H1 (cell line): ENCODE results near the gene AHSP. TPM values are rescaled to one million over a fixed set of nuclear protein-coding genes. Genes with fewer than 3 reads are reported as not detected.

Experiments
- CTCF ChIA-PET: fragments of 300-600 bp; sonication (Branson Sonifier 250); formaldehyde crosslinking; loops from one replicate; lab custom pipeline; 2021; ENCODE audit not compliant: partially characterized antibody; lab: Charles Lee
- POLR2A ChIA-PET: fragments of 300-600 bp; sonication (Branson Sonifier 250); formaldehyde crosslinking; loops from one replicate; lab custom pipeline; 2021; ENCODE audit warnings: inconsistent platforms; ENCODE audit not compliant: partially characterized antibody; lab: Charles Lee
- DNase-seq, 2 experiments: peaks; one replicate each; pipeline versions ENCODE4 v3.0.0 to v3.0.0-alpha.2; 2010 to 2022; ENCODE audit warnings: low spot score in 2 of 2, low read depth in 1 of 2, mixed read lengths in 1 of 2
- FAIRE-seq: peaks from 2 replicates; lab custom pipeline; 2011; peaks lifted over from hg19 to GRCh38; lab: Jason Lieb, UNC
- H2AFZ ChIP-seq: 2 replicates; pipeline ENCODE4 v1.8.1; 2012; ENCODE audit warnings: low read length, inconsistent platforms
- H2AK5ac ChIP-seq: 2 replicates; pipeline ENCODE4 v1.6.1; 2013; ENCODE audit warnings: low read depth, low read length
- H2BK120ac ChIP-seq: replicated peaks from 2 replicates; pipeline ENCODE3; 2013; ENCODE audit warnings: low read depth, low read length, inconsistent platforms
- H2BK12ac ChIP-seq: 2 replicates; pipeline ENCODE4 v1.6.1; 2013; ENCODE audit warnings: low read depth, low read length
- H2BK15ac ChIP-seq: 2 replicates; pipeline ENCODE4 v1.6.1; 2013; ENCODE audit warnings: low read length
- H2BK20ac ChIP-seq: 2 replicates; pipeline ENCODE4 v1.6.1; 2013; ENCODE audit warnings: low read length
- H2BK5ac ChIP-seq: 2 replicates; pipeline ENCODE4 v1.6.1; 2013; ENCODE audit warnings: low read depth, low read length
- H3K14ac ChIP-seq: 2 replicates; pipeline ENCODE4 v1.6.1; 2013; ENCODE audit warnings: inconsistent platforms; ENCODE audit not compliant: insufficient read length
- H3K18ac ChIP-seq: 2 replicates; pipeline ENCODE4 v1.6.1; 2013; ENCODE audit warnings: low read length; ENCODE audit errors: extremely low read depth
- H3K23ac ChIP-seq: 2 replicates; pipeline ENCODE4 v1.6.1; 2013; ENCODE audit warnings: inconsistent platforms; ENCODE audit not compliant: insufficient read length
- H3K23me2 ChIP-seq: 2 replicates; pipeline ENCODE4 v1.6.1; 2013; ENCODE audit warnings: low read depth, low read length
- H3K27ac ChIP-seq: 2 replicates; pipeline ENCODE4 v1.6.1; 2011; ENCODE audit warnings: low read depth, low read length, inconsistent platforms
- H3K27me3 ChIP-seq, 4 experiments: replicated peaks in 1 of 4; 1 replicate in 1 of 4; 2 replicates in 3 of 4; pipeline versions ENCODE4 v1.6.1 to v1.8.1; 2011 to 2013; ENCODE audit warnings: low read length in 3 of 4, mild to moderate bottlenecking in 3 of 4, inconsistent platforms in 2 of 4, mixed read lengths in 2 of 4, moderate library complexity in 1 of 4; ENCODE audit not compliant: control insufficient read depth in 3 of 4, insufficient read depth in 3 of 4; ENCODE audit errors: extremely low read depth in 1 of 4
- H3K36me3 ChIP-seq, 4 experiments: 2 replicates each; pipeline versions ENCODE4 v1.6.1 to v1.8.1; 2011 to 2013; ENCODE audit warnings: mild to moderate bottlenecking in 4 of 4, low read length in 3 of 4, moderate library complexity in 2 of 4, control low read depth in 1 of 4, inconsistent platforms in 1 of 4; ENCODE audit not compliant: insufficient read depth in 4 of 4, control insufficient read depth in 2 of 4
- H3K4ac ChIP-seq: replicated peaks from 2 replicates; pipeline ENCODE3; 2013; ENCODE audit warnings: low read length, low read depth, mixed read lengths, inconsistent platforms; ENCODE audit not compliant: insufficient read length
- H3K4me1 ChIP-seq, 4 experiments: replicated peaks in 1 of 4; 1 replicate in 1 of 4; 2 replicates in 3 of 4; pipeline versions ENCODE4 v1.6.1 to v1.8.1; 2011 to 2013; ENCODE audit warnings: low read length in 3 of 4, inconsistent platforms in 2 of 4, mixed read lengths in 1 of 4; ENCODE audit not compliant: insufficient read depth in 4 of 4, control insufficient read depth in 3 of 4
- H3K4me2 ChIP-seq, 2 experiments: 2 replicates each; pipeline versions ENCODE4 v1.6.1 to v1.8.1; 2011 to 2013; ENCODE audit warnings: low read depth in 2 of 2, low read length in 2 of 2, control low read depth in 1 of 2, inconsistent platforms in 1 of 2, mild to moderate bottlenecking in 1 of 2; ENCODE audit not compliant: insufficient read depth in 1 of 2
- H3K4me3 ChIP-seq, 4 experiments: fragments of 200-600, 300-600 bp in 1 of 4; sonication (generic), shearing (Covaris generic), sonication (Bioruptor Twin) in 1 of 4; 2 replicates each; pipeline versions ENCODE4 v1.5.1 to v1.8.1; 2011 to 2016; ENCODE audit warnings: low read length in 4 of 4, low read depth in 3 of 4, control low read depth in 2 of 4, inconsistent platforms in 2 of 4, mild to moderate bottlenecking in 2 of 4, mixed read lengths in 1 of 4, moderate library complexity in 1 of 4; ENCODE audit not compliant: insufficient read depth in 2 of 4; ENCODE audit errors: extremely low read depth in 1 of 4
- H3K56ac ChIP-seq: replicated peaks from 2 replicates; pipeline ENCODE3; 2013; ENCODE audit warnings: low read depth, mild to moderate bottlenecking, mixed read lengths, low read length, inconsistent platforms; ENCODE audit not compliant: insufficient read length
- H3K79me1 ChIP-seq: 2 replicates; pipeline ENCODE4 v1.6.1; 2013; ENCODE audit warnings: low read depth, low read length, control low read depth
- H3K79me2 ChIP-seq, 2 experiments: 2 replicates each; pipeline versions ENCODE4 v1.6.1 to v1.8.1; 2012 to 2013; ENCODE audit warnings: low read length in 2 of 2, mild to moderate bottlenecking in 2 of 2, inconsistent platforms in 1 of 2; ENCODE audit not compliant: insufficient read depth in 2 of 2, control insufficient read depth in 1 of 2
- H3K9ac ChIP-seq, 4 experiments: replicated peaks in 1 of 4; 1 replicate in 1 of 4; 2 replicates in 3 of 4; pipeline versions ENCODE4 v1.6.1 to v1.8.1; 2011 to 2013; ENCODE audit warnings: low read depth in 3 of 4, low read length in 3 of 4, control low read depth in 2 of 4, mild to moderate bottlenecking in 2 of 4, moderate library complexity in 2 of 4, inconsistent platforms in 1 of 4; ENCODE audit errors: extremely low read depth in 1 of 4
- H3K9me3 ChIP-seq, 2 experiments: 2 replicates each; pipeline versions ENCODE4 v1.6.1 to v1.8.1; 2012 to 2013; ENCODE audit warnings: mild to moderate bottlenecking in 2 of 2, moderate library complexity in 2 of 2, control low read depth in 1 of 2, inconsistent platforms in 1 of 2, low read depth in 1 of 2, low read length in 1 of 2, mixed read lengths in 1 of 2; ENCODE audit not compliant: insufficient read depth in 2 of 2
- H4K20me1 ChIP-seq, 2 experiments: replicated peaks in 1 of 2; 2 replicates each; pipeline versions ENCODE3 to v1.8.1; 2011 to 2013; ENCODE audit warnings: inconsistent platforms in 2 of 2, low read length in 2 of 2, mild to moderate bottlenecking in 1 of 2; ENCODE audit not compliant: insufficient read depth in 2 of 2, control insufficient read depth in 1 of 2
- H4K5ac ChIP-seq: 2 replicates; pipeline ENCODE4 v1.6.1; 2013; ENCODE audit warnings: low read length, low read depth, mixed read lengths, inconsistent platforms; ENCODE audit not compliant: insufficient read length
- H4K8ac ChIP-seq: 2 replicates; pipeline ENCODE4 v1.8.0; 2013; ENCODE audit warnings: mild to moderate bottlenecking, moderate library complexity, low read length, inconsistent platforms; ENCODE audit not compliant: insufficient read depth; ENCODE audit errors: extremely low read depth
- H4K91ac ChIP-seq: replicated peaks from 2 replicates; pipeline ENCODE3; 2013; ENCODE audit warnings: low read length, mixed read lengths, inconsistent platforms; ENCODE audit not compliant: insufficient read length
- BACH1 ChIP-seq: IDR thresholded peaks from 2 replicates; pipeline ENCODE4 v1.6.1; 2012; ENCODE audit warnings: low read length, improper control_type of control experiment
- BRCA1 ChIP-seq: IDR thresholded peaks from 2 replicates; pipeline ENCODE4 v1.6.1; 2012; ENCODE audit warnings: low read depth, low read length, improper control_type of control experiment
- CEBPB ChIP-seq: IDR thresholded peaks from 2 replicates; pipeline ENCODE4 v1.6.1; 2012; ENCODE audit warnings: low read depth, low read length
- PHF8 ChIP-seq: fragments of 200-600 bp; sonication (generic); conservative IDR thresholded peaks from 2 replicates; pipeline ENCODE4 v1.7.1; 2012; ENCODE audit warnings: low read depth, mild to moderate bottlenecking, inconsistent platforms, low read length, moderate library complexity
- RFX5 ChIP-seq: IDR thresholded peaks from 2 replicates; pipeline ENCODE4 v1.6.1; 2011; ENCODE audit warnings: low read depth, low read length, improper control_type of control experiment, borderline replicate concordance
- SRF ChIP-seq: IDR thresholded peaks from 2 replicates; pipeline ENCODE4 v1.6.1; 2011; ENCODE audit warnings: mild to moderate bottlenecking, low read depth, low read length, moderate library complexity
- USF2 ChIP-seq: IDR thresholded peaks from 2 replicates; pipeline ENCODE4 v1.6.1; 2011; ENCODE audit warnings: low read length, improper control_type of control experiment
- WGBS, 2 experiments: shearing (Covaris generic) in 1 of 2; methylation state at CpG; one replicate each; pipeline versions ENCODE4 v1.1.6 to v1.1.7; 2013 to 2015; ENCODE audit warnings: low lambda C conversion rate in 2 of 2, mixed read lengths in 2 of 2, inconsistent platforms in 1 of 2, low coverage in 1 of 2, missing lambda C conversion rate in 1 of 2; ENCODE audit not compliant: insufficient replicate concordance in 2 of 2, insufficient coverage in 1 of 2, insufficient read length in 1 of 2; ENCODE audit errors: extremely low coverage in 1 of 2, missing lambda C conversion rate in 1 of 2; 5-methylcytosine and 5-hydroxymethylcytosine counted together
- polyA plus RNA-seq, 7 experiments: library from polyadenylated mRNA; depleted of rRNA in 3 of 7; stranded (reverse) in 5 of 7; unstranded in 2 of 7; fragments of >200 nt in 5 of 7; fragments of 200-250 nt in 2 of 7; gene quantifications; 1 replicate in 5 of 7; 2 replicates in 1 of 7; 4 replicates in 1 of 7; pipeline versions ENCODE4 v1.2.1 to v1.2.3, GENCODE V29; 2011 to 2013; ENCODE audit warnings: missing spikeins in 2 of 7, mixed read lengths in 2 of 7
- total RNA-seq: library from RNA; stranded (reverse); fragmentation: NEBNext Ultra II Directional; extraction: Animal tissue kit (Norgen Biotek cat#: 25700); gene quantifications from 2 replicates; pipeline ENCODE4 v1.2.1, GENCODE V29; 2021

AHSP gene
- total and polyA plus RNA-seq, 2 of the 8 experiments (the other 6 are each of a cell fraction or from before 2014, with no cell fraction given): 0.91 to 15.3 TPM

DNA sequence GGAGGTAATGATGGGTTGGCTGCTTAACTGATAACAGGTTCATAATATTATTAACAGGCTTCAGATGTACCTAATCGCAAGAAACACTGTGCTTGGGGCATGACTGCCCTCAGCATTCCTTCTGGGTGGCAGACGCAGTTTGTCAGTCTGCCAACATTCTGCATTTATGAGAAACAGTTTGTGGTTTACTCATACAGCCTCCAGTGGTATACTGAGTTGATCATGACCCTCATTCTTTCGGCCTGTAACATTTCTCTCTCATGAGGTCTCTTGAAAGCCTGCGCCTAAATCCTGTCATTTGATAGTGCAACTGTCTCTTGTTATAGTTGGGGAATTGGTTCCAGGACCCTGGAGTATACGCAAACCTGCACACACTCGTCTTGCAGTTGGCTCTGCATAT lies 14.6 kb upstream of the AHSP start:
- no peak for FAIRE-seq
- no peak overlapping the region for H3K27ac ChIP-seq
- no peak overlapping the region for H3K14ac ChIP-seq
- H2BK12ac ChIP-seq: no peak overlapping the region
- H3K56ac ChIP-seq: no peak overlapping the region
- H2AK5ac ChIP-seq: no peak overlapping the region
- WGBS, 2 experiments: 82% methylated on average over 6 of the region's 6 CpGs; no CpG with 5 or more reads in 1 of the 2 experiments
- ChIA-PET POLR2A (interaction anchor here (0.6 kb wide), 1 partner anchor 263 kb away, joined by 4 read pairs; no protein-coding TSS in a partner anchor), CTCF (interaction anchor here (1.2 to 1.6 kb wide), 2 partner anchors 35 to 195 kb away, joined by 3 read pairs; no protein-coding TSS in a partner anchor)
- no peak overlapping the region for H4K5ac ChIP-seq
- no peak overlapping the region for H2BK15ac ChIP-seq
- H4K91ac ChIP-seq: no peak overlapping the region
- H3K9me3 ChIP-seq: no peaks in the 10 kb centered on the region
- no peaks in the 10 kb centered on the region for H3K79me1 ChIP-seq
- no peaks in the 10 kb centered on the region for H3K23me2 ChIP-seq
- H3K18ac ChIP-seq: no peak overlapping the region
- H4K20me1 ChIP-seq: no peaks in the 10 kb centered on the region
- no peak overlapping the region for H2BK20ac ChIP-seq
- no peak overlapping the region for H3K4ac ChIP-seq
- H3K23ac ChIP-seq: no peak overlapping the region
- no peak overlapping the region for H3K4me3 ChIP-seq
- H2BK120ac ChIP-seq: no peak overlapping the region
- no peaks in the 10 kb centered on the region for H3K79me2 ChIP-seq
- TF ChIP-seq CEBPB: no peak
- TF ChIP-seq BACH1: no peak
- TF ChIP-seq SRF: no peak
- no peak for TF ChIP-seq PHF8
- no peak for TF ChIP-seq USF2
- TF ChIP-seq BRCA1: no peak
- no peak for TF ChIP-seq RFX5
- no peak overlapping the region for H3K9ac ChIP-seq
- no peak overlapping the region for H3K4me2 ChIP-seq
- peaks cover 0 to 4% (median 2%) of the 10 kb centered on the region in 4 experiments; a peak in 3 of 7 replicates for H3K4me1 ChIP-seq
- no peak overlapping the region for H2BK5ac ChIP-seq
- H3K36me3 ChIP-seq: no peaks in the 10 kb centered on the region
- DNase-seq: no peak
- H2AFZ ChIP-seq: no peak overlapping the region
- H3K27me3 ChIP-seq: no peaks in the 10 kb centered on the region
- H4K8ac ChIP-seq: no peak overlapping the region
